Measurements from ENCODE around the gene LRRC7.

- peak; percentile 28; the same call in 1 of the 2 replicates for TF ChIP-seq CTCF (conservative IDR thresholded peaks at IDR 0.05; ENCODE audit: low read depth, low read length)
- no peak for TF ChIP-seq EZH2 (IDR thresholded peaks at IDR 0.05; ENCODE audit: borderline replicate concordance, low read depth, low read length, poor library complexity, severe bottlenecking)
These were observed 575.4 kb downstream of the LRRC7 start for GRCh38 chr1:70143048-70143659.
